CD4-positive, alpha-beta T cell treated with Interleukin-10 for 1 hour (primary cell): Measurements from ENCODE around the gene BRCA2.
A peak's percentile ranks its signal among the peaks of the same experiment; 100 is the strongest.

ENCODE experiments used
- DNase-seq: peaks from one replicate; pipeline ENCODE4 v3.0.0-alpha.2; 2020

The BRCA2 gene

DNA sequence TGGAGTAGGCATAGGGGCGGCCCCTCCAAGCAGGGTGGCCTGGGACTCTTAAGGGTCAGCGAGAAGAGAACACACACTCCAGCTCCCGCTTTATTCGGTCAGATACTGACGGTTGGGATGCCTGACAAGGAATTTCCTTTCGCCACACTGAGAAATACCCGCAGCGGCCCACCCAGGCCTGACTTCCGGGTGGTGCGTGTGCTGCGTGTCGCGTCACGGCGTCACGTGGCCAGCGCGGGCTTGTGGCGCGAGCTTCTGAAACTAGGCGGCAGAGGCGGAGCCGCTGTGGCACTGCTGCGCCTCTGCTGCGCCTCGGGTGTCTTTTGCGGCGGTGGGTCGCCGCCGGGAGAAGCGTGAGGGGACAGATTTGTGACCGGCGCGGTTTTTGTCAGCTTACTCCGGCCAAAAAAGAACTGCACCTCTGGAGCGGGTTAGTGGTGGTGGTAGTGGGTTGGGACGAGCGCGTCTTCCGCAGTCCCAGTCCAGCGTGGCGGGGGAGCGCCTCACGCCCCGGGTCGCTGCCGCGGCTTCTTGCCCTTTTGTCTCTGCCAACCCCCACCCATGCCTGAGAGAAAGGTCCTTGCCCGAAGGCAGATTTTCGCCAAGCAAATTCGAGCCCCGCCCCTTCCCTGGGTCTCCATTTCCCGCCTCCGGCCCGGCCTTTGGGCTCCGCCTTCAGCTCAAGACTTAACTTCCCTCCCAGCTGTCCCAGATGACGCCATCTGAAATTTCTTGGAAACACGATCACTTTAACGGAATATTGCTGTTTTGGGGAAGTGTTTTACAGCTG lies at the start of gene BRCA2, which contains the start of gene ZAR1L:
Gene BRCA2 (plus strand): TSS at position 271 of the 790 bp plus-strand sequence. CDS start 953 bp downstream, outside the sequence.
Gene ZAR1L (minus strand): TSS at position 126 of the 790 bp plus-strand sequence. CDS start 3,438 bp downstream, outside the sequence.
- DNase-seq = peak; percentile 87

DNA sequence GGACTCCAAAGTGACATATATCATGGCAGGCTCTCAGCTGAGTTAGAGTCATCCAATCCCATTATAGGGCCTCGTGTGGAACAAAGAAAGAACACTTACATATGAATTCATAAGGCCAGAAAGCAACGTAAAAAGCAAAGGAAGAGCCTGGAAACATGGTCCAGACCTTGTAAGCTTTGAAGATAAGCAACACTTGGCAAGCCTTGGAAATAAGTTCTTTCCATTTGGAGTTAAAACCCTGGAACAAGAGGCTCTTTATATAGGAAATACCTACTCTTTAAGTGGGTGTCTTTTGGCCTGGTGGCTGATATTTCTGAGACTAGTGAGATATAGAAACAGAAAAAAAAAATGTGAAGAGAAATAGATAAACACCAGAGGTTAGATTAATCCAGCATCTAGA lies 49.6 kb upstream of the BRCA2 start:
- DNase-seq = no peak

GRCh38 chr13:32266130-32266529 lies 49.2 kb upstream of the BRCA2 start:
- no peak for DNase-seq

DNA sequence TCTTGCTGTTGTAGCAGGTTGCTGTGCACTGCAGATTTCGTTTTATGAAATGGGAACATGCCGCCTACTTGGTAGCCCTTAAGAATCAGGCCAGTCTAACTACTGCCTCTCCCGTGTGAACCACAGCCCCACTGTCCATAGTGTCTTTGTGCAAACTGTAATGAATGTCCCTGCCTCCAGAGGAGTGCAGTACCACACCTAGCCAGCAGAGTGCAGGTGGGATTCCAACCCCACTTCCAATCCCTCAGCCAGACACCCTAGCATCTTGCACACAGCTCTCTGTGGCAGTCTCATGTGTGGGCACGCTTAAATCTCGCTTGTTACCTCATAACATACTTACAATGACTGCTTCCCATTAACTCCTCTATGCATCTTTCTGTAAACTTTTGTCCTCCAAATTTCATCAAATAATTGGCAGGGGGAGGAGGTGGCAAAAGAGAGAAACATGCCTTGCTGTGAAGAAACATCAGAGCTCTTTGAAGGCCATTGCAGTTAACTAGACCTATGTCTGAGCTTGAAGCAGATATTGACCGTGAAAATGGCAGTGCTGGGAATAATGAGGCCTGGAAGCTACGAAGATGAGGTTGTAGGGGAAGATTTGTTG lies 47.4 kb upstream of the BRCA2 start:
- DNase-seq = peak; percentile 48

- no peak for DNase-seq
These were observed 43.2 kb upstream of the BRCA2 start for GRCh38 chr13:32272021-32272683.

DNA sequence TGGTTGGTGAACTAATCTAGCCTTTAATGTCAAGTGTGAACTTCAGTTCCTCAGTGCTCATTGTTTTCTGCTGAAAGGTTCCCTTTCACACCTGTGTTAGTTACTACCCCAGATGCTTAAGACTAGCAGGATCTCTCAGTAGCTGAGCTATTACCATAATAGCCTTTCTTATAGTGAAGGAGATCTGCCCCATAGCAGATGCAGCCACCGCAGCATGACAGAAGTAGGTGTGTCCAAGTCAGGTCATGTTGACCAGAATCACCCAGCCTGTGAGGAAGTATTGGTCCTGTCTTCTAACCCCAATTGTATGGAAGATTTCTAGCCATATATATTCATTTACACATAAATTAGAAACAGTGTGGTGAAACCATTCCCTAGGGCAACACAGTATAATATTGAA lies 37.5 kb upstream of the BRCA2 start:
- DNase-seq = no peak

- DNase-seq = no peak
These were observed 36.9 kb upstream of the BRCA2 start for GRCh38 chr13:32278426-32278825.

- no peak for DNase-seq
These were observed 34.2 kb upstream of the BRCA2 start for GRCh38 chr13:32281096-32281495.

GRCh38 chr13:32282096-32282711 lies 33.1 kb upstream of the BRCA2 start:
- DNase-seq = no peak

DNA sequence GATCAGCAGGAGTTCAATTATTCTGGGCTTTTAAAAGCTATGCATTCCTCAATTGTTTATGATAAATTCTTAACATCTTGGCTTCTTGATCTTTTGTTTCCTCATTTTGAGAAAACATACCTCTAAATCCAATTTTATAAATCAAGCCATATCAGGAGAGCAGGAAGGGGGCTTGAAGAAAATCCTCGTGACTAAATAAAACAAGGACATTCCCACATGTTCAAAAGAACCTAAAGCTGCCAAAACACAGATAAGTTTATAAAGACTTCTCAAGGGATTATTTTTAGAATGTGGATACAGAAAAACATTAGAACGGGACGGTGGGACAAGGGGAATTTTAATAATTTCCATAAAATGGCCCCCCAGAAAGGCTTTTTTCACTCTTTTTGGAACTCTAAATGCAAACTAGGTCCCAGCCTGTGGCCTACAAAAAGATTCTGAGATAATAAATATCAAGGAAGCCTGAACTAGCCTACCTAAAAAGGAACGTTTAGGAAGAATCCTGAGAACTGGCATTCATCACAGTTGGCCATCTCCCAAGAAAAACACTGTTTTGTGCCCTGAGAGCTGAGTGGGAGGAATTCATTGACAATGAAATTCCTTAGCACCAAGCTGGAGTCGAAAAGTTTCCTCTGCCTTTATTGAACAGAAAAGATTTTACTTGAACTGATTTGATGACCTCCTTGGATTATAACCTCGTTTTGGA lies 30.2 kb upstream of the BRCA2 start:
- DNase-seq = no peak

- no peak for DNase-seq
These were observed 29.7 kb upstream of the BRCA2 start for GRCh38 chr13:32285633-32285965.

DNA sequence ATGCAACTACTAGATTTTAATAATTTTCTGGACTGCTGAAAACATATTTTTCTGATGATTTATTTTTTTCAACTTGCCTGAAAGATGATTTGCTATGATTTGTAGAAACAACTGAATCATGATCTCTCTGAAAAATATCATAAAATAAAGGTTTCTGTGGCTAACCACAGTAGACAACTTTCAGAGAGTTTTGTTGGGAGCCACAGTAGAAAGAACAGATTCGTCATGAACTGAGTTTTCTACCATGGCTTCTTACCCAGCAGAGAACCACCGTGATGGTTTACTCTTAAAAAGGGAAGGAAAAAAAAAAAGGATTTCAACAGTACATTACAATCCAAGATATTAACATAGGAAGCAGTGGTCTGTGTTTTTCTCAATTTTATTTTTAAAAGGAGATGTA lies 18.1 kb upstream of the BRCA2 start:
- no peak for DNase-seq

DNA sequence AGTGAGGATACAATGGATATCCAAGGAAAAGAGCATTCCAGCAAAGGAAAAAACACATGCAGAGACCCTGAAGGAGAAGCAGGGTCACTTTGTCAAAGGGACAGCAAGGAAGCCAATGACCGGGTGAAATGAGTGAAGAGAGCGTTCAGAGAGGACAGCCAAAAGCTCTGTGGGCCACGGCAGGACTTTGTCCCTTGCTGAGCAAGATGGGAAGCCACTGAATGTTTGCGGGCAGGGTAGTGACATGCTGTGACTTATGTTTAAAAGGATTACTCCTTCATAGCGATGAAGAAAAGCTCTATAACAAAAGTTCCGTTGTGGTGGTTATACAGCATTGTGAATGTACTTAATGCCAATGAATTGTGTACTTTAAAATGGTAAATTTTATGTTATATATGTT lies 16.6 kb upstream of the BRCA2 start:
- no peak for DNase-seq

DNA sequence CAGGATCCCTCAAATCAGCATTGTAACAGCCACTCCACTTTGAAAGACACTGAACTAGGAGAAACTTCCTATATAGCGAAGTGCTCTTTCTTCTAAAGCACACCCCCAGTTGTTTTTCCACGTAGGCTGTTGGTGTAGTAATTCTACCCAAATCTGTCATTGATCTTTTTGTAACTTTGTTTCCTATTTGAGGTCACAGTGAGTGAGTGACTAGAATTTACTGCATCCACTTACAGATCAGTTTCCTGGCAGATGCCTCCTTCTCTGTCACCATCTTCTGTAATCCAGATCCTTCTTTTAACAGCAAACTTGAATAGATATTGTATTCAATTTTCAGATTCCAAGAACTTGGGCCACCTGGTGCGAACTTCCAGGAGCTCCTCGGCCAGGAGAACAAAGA lies 15.4 kb upstream of the BRCA2 start:
- DNase-seq = no peak

DNA sequence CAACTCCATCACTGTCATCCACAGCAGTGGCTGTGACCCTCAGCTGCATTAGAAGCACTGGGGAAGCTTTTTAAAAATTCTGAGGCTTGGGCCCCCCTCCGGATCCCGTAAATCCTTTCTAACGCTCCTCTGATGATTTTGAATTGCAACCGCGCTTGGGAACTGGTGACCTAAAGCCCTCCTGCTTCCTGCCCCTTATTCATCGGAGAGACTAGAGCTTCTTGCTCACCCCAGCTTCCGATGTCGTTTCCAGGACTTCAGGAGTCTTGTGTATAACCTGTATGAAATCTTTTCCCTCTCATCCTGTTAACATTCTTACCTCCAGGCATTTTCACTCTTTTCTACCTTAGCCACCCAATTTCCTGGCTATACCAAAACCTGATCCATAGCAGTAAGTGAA lies 14.9 kb upstream of the BRCA2 start:
- DNase-seq = no peak

- no peak for DNase-seq
These were observed 14.4 kb upstream of the BRCA2 start for GRCh38 chr13:32300920-32301319.

GRCh38 chr13:32302461-32302860 lies 12.8 kb upstream of the BRCA2 start:
- no peak for DNase-seq

DNA sequence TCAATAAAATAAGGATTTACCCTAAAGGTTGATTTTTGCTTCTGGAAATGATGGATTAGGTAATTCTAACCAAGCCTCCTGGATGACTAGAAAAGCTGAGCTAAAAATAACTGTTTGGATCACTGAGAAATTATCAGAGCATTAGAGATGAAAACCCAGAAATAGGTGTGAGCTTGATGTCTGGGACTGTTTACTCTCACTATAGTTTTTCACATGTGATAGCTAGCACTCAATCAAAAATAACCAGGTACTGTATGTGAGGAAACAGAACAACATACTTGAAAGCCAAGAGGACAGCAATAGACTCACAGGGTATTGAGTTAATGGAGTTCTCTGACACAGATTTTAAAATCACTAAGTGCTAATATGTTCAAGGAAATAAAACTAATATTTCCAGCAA lies 9.7 kb upstream of the BRCA2 start:
- no peak for DNase-seq

GRCh38 chr13:32309312-32310133 lies 5.8 kb upstream of the BRCA2 start:
- DNase-seq = no peak

DNA sequence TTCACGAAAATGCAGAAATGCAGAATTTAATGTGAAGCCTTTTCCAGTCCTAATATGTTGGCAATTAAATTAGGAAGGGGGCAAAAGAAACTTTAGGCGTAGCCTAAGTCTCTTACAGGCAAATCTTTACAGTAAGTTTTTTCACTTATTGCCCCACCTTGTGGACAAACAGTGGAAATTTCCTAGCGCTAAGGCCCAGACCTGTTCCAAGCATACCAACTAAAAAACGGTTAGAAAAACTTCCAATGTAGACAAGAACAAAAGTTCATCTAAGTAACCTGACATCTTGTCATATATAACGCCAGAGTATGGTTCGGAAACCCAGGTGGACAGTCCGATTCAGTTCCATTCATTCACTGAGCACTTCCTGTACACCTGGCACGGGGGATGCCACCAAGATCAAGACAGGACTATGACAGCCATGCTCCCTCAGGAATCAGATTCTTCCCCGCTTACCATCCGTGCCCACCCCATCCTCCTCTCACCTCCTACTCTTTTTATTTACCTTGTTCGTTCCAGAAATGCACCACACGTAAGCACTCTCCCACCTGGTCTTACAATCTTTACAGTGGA lies 5.1 kb upstream of the BRCA2 start:
- peak; percentile 65 for DNase-seq

DNA sequence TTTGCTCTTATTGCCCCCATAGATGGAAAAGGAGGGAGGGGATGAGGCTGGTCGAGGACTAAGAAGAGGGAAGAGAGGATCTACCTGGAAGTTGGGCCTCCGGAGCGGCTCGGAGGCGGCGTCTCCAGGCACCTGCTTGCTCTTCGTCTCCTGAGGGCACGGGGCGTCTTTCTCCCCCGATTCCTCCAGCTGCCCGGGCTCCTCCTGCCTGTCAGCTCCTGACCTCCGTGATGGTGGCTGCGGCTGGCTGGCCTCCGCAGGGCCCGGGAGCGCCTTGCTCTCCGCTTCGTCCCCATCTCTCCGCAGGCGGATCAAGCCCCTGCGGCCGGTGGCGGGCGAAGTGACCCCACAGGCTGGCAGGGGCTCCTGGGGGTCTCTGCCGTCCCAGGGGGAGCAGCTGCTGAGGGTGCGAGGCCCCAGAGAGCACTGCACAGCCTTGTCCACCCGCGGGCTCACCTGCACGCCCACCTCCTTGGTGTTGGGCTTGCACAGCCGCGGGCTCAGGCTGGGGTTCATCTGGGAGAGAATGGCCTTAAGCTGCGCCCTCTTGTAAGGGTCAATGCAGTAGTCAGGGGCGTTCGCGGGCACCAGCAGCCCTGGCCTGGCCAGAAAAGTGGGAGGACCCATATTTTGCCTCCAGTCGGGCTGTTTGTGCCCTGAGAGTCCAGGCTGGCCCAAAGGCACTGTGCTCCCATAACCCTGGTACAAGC lies 4.0 kb upstream of the BRCA2 start:
- DNase-seq = no peak
